Stimulated activated CD8-positive, alpha-beta memory T cell treated with anti-CD3 and anti-CD28 coated beads, Interleukin-7, amount 100 ng/mL, for 4 hours (primary cell): ENCODE measurements around the gene LRRC58.

Experiments
- DNase-seq, 2 donors: peaks; one replicate each; pipeline ENCODE4 v3.0.0-alpha.2; 2020; ENCODE audit warnings: low read depth in 2 of 2

Gene LRRC58

GRCh38 chr3:120276767-120277166, 72.4 kb downstream of the LRRC58 start:
- no peak for DNase-seq

- DNase-seq = no peak
These were observed 73.5 kb downstream of the LRRC58 start for GRCh38 chr3:120275618-120276017.

- DNase-seq = no peak
These were observed 74.4 kb downstream of the LRRC58 start for GRCh38 chr3:120274739-120275167.
